OCI-LY3 (cell line): Measurements from ENCODE around the gene CLPX.

Experiments
- H2AFZ ChIP-seq: fragments of 200-600, 300-600 bp; shearing (Covaris generic); 2 replicates; pipeline ENCODE4 v1.6.0; 2014; ENCODE audit warnings: antibody characterized with exemption, low read depth, low read length
- H3K27ac ChIP-seq: fragments of 200-600, 300-600 bp; sonication (generic); 2 replicates; pipeline ENCODE4 v1.5.1; 2014; ENCODE audit warnings: mild to moderate bottlenecking, low read length, moderate library complexity, mixed read lengths
- H3K27me3 ChIP-seq: fragments of 200-600, 300-600 bp; sonication (generic); 2 replicates; pipeline ENCODE4 v1.6.1; 2014; ENCODE audit warnings: low read depth, low read length, mixed read lengths
- H3K36me3 ChIP-seq: fragments of 200-600, 300-600 bp; sonication (generic); replicated peaks from 2 replicates; pipeline ENCODE3; 2014; ENCODE audit warnings: low read depth, low read length, mixed read lengths
- H3K4me1 ChIP-seq: fragments of 300-600, 200-600 bp; sonication (generic); 2 replicates; pipeline ENCODE4 v1.6.1; 2014; ENCODE audit warnings: low read length, mixed read lengths
- H3K4me2 ChIP-seq: fragments of 200-600, 300-600 bp; sonication (generic); 2 replicates; pipeline ENCODE4 v1.6.1; 2014; ENCODE audit warnings: low read length, mixed read lengths
- H3K4me3 ChIP-seq: fragments of 300-600, 200-600 bp; sonication (generic); 2 replicates; pipeline ENCODE4 v1.5.1; 2014; ENCODE audit warnings: antibody characterized with exemption, mild to moderate bottlenecking, low read length, moderate library complexity
- H3K79me2 ChIP-seq: fragments of 300-600, 200-600 bp; shearing (Covaris generic); 2 replicates; pipeline ENCODE4 v1.6.1; 2014; ENCODE audit warnings: mild to moderate bottlenecking, low read length, mixed read lengths
- H3K9ac ChIP-seq: fragments of 300-600, 200-600 bp; shearing (Covaris generic); 2 replicates; pipeline ENCODE4 v1.6.0; 2014; ENCODE audit warnings: mild to moderate bottlenecking, low read length, moderate library complexity
- H3K9me3 ChIP-seq: fragments of 200-600, 300-600 bp; shearing (Covaris generic); 2 replicates; pipeline ENCODE4 v1.6.1; 2014; ENCODE audit warnings: low read length, mixed read lengths; ENCODE audit not compliant: insufficient read depth
- H4K20me1 ChIP-seq: fragments of 200-600, 300-600 bp; sonication (generic); 2 replicates; pipeline ENCODE4 v1.6.1; 2016; ENCODE audit warnings: low read length, mixed read lengths; ENCODE audit not compliant: insufficient read depth
- EZH2phosphoT487 ChIP-seq: fragments of 200-600 bp; shearing (Covaris generic); IDR thresholded peaks from 2 replicates; pipeline ENCODE4 v1.6.1; 2018; ENCODE audit warnings: antibody characterized with exemption, mixed run types, low read depth
- TF ChIP-seq, protein P1 (sequence below): fragments of 200-600, 300-600 bp; sonication (generic); IDR thresholded peaks from 2 replicates; pipeline ENCODE4 v1.5.1; 2014; ENCODE audit warnings: antibody characterized with exemption, low read length, low read depth

Gene CLPX

DNA sequence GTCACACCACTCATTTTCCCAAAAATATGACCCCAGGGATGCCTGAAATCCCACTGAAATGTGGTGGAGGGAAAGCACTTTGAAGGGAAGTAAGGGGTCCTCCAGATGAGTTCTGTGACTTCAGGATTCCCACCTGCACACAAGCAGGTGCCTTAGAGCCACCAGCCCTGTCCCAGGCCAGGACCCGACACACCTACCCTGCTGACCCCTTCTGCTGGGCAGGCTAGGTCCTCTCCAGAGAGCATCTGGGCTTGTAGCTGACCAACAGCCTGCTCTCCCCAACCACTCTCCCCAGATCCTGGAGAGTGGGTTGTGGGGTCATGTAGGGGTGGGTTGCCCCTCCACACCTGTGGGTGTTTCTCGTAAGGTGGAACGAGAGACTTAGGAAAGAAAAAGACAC is 41.1 kb upstream of the CLPX start:
- no peak overlapping the region for H3K4me3 ChIP-seq
- H3K9me3 ChIP-seq: no peaks in the 10 kb centered on the region
- H3K27ac ChIP-seq: no peak overlapping the region
- H3K4me2 ChIP-seq: no peak overlapping the region
- H3K9ac ChIP-seq: no peak overlapping the region
- H4K20me1 ChIP-seq: no peaks in the 10 kb centered on the region
- no peaks in the 10 kb centered on the region for H3K79me2 ChIP-seq
- no peaks in the 10 kb centered on the region for H3K36me3 ChIP-seq
- H3K27me3 ChIP-seq: peaks cover 3% of the 10 kb centered on the region; the same call in 1 of the 2 replicates
- no peak overlapping the region for H2AFZ ChIP-seq
- H3K4me1 ChIP-seq: peaks cover 3% of the 10 kb centered on the region; the same call in 1 of the 2 replicates
- TF ChIP-seq, protein P1, sequence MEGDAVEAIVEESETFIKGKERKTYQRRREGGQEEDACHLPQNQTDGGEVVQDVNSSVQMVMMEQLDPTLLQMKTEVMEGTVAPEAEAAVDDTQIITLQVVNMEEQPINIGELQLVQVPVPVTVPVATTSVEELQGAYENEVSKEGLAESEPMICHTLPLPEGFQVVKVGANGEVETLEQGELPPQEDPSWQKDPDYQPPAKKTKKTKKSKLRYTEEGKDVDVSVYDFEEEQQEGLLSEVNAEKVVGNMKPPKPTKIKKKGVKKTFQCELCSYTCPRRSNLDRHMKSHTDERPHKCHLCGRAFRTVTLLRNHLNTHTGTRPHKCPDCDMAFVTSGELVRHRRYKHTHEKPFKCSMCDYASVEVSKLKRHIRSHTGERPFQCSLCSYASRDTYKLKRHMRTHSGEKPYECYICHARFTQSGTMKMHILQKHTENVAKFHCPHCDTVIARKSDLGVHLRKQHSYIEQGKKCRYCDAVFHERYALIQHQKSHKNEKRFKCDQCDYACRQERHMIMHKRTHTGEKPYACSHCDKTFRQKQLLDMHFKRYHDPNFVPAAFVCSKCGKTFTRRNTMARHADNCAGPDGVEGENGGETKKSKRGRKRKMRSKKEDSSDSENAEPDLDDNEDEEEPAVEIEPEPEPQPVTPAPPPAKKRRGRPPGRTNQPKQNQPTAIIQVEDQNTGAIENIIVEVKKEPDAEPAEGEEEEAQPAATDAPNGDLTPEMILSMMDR: no peak
- no peak for TF ChIP-seq EZH2phosphoT487

DNA sequence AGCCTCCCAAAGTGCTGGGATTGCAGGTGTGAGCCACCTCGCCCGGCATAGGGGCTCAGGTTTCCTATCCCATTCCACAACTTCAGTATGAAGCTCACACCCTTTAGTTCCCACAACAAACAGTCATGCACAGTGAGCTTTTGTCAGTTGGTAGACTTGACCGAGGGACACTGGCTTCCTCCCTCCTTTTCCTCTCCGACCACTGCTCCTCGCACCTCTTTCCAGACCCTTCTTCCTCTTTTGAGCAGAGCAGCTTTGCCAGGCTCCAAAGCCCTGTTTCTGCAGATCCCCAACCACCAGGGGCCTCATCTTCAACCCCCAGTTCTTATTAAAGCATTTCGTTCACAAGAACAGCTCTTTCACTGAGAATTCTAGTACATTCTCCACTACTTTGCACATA is 38.9 kb upstream of the CLPX start:
- H3K9me3 ChIP-seq: no peaks in the 10 kb centered on the region
- H3K4me2 ChIP-seq: no peak overlapping the region
- H3K27me3 ChIP-seq: peaks cover 3% of the 10 kb centered on the region; the same call in 1 of the 2 replicates
- no peak overlapping the region for H3K27ac ChIP-seq
- TF ChIP-seq EZH2phosphoT487: no peak
- TF ChIP-seq, protein P1: no peak
- H3K9ac ChIP-seq: no peak overlapping the region
- H4K20me1 ChIP-seq: no peaks in the 10 kb centered on the region
- no peaks in the 10 kb centered on the region for H3K36me3 ChIP-seq
- H3K4me1 ChIP-seq: no peaks in the 10 kb centered on the region
- H3K4me3 ChIP-seq: no peak overlapping the region
- H2AFZ ChIP-seq: no peak overlapping the region
- H3K79me2 ChIP-seq: no peaks in the 10 kb centered on the region

DNA sequence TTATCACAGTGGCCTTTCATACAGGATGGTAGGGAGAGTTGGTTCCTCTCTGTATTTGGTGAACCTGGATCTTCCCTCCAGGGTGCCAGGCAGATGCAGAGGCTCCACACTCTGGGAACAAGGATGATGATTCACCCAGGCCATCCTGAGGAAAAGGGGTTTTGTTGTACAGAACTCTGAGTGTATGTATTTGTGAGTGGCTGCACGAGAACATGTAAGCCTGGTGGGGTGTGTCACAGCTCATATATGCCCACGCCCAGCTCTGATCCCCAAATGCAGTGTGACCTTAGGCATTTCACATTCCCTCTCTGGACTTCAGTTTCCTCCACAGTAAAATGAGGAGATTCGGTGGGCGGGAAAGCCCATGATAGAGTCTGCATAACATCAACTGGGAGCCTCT is 37.7 kb upstream of the CLPX start:
- Histone ChIP-seq H3K27me3 (peaks cover 3% of the 10 kb centered on the region; the same call in 1 of the 2 replicates), H3K9me3 (no peaks in the 10 kb centered on the region), H3K79me2 (no peaks in the 10 kb centered on the region), H3K9ac (no peak overlapping the region), H3K27ac (no peak overlapping the region), H3K4me2 (no peak overlapping the region), H2AFZ (no peak overlapping the region), H3K36me3 (no peaks in the 10 kb centered on the region), H3K4me3 (no peak overlapping the region), H4K20me1 (no peaks in the 10 kb centered on the region), H3K4me1 (no peaks in the 10 kb centered on the region)
- TF ChIP-seq EZH2phosphoT487: no peak
- TF ChIP-seq, protein P1: no peak

DNA sequence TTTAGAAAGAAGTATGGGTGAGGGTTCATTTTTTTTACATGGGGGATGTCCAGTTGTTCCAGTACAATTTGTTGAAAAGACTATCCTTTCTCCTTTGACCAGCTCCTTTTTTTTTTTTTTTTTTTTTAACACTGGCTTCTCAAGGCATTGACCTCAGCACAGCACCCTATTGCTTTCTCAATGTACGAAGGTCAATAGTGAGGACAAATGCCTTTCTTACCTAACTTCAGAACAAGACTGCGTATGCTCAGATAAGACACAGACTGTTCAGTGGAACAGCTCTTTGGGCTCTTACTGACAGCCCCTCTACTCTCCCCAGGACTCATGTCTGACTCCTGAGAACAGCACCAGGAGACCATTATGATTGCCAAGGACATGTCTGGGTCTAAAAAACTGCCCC is 36.6 kb upstream of the CLPX start:
- H3K79me2 ChIP-seq: no peaks in the 10 kb centered on the region

More for the DNA sequence above, 36.6 kb upstream of the CLPX start:
- Histone ChIP-seq H3K9ac (no peak overlapping the region), H3K27me3 (peaks cover 3% of the 10 kb centered on the region; the same call in 1 of the 2 replicates), H3K27ac (no peak overlapping the region), H2AFZ (no peak overlapping the region), H3K36me3 (no peaks in the 10 kb centered on the region), H4K20me1 (no peaks in the 10 kb centered on the region), H3K4me3 (no peak overlapping the region), H3K4me2 (no peak overlapping the region), H3K4me1 (no peaks in the 10 kb centered on the region), H3K9me3 (no peaks in the 10 kb centered on the region)
- no peak for TF ChIP-seq EZH2phosphoT487
- TF ChIP-seq, protein P1: no peak
